ES-I3 (cell line): ENCODE results near the gene PDP2.

Source experiments
- H3K36me3 ChIP-seq: 2 replicates; pipeline ENCODE4 v1.6.1; 2013; ENCODE audit warnings: mild to moderate bottlenecking, low read length, control low read depth, moderate library complexity; ENCODE audit not compliant: insufficient read depth
- H3K4me1 ChIP-seq: 2 replicates; pipeline ENCODE4 v1.6.1; 2013; ENCODE audit warnings: mild to moderate bottlenecking, control low read depth, low read length; ENCODE audit not compliant: insufficient read depth
- H3K9ac ChIP-seq: 2 replicates; pipeline ENCODE4 v1.6.1; 2013; ENCODE audit warnings: low read depth, mild to moderate bottlenecking, low read length, moderate library complexity
- H3K9me3 ChIP-seq: 2 replicates; pipeline ENCODE4 v1.6.1; 2013; ENCODE audit warnings: mild to moderate bottlenecking, low read length, moderate library complexity; ENCODE audit not compliant: control insufficient read depth, insufficient read depth

PDP2 gene

GRCh38 chr16:66847533-66848067, 32.7 kb upstream of the PDP2 start:
- H3K4me1 ChIP-seq = no peaks in the 10 kb centered on the region; the same call in 1 of the 2 replicates
- H3K9me3 ChIP-seq = no peaks in the 10 kb centered on the region
- H3K9ac ChIP-seq = no peak overlapping the region
- no peaks in the 10 kb centered on the region for H3K36me3 ChIP-seq

- Histone ChIP-seq H3K9me3 (no peaks in the 10 kb centered on the region), H3K9ac (no peak overlapping the region), H3K36me3 (no peaks in the 10 kb centered on the region), H3K4me1 (no peaks in the 10 kb centered on the region; the same call in 1 of the 2 replicates)
Measured at GRCh38 chr16:66848172-66848571, 32.1 kb upstream of the PDP2 start.

- no peak overlapping the region for H3K9ac ChIP-seq
Measured at GRCh38 chr16:66849021-66849420, 31.3 kb upstream of the PDP2 start.

GRCh38 chr16:66849549-66849948, 30.8 kb upstream of the PDP2 start:
- Histone ChIP-seq H3K9me3 (no peaks in the 10 kb centered on the region), H3K4me1 (no peaks in the 10 kb centered on the region; the same call in 1 of the 2 replicates), H3K36me3 (no peaks in the 10 kb centered on the region), H3K9ac (no peak overlapping the region)

More at GRCh38 chr16:66849021-66849420, 31.3 kb upstream of the PDP2 start:
- Histone ChIP-seq H3K4me1 (no peaks in the 10 kb centered on the region; the same call in 1 of the 2 replicates), H3K36me3 (no peaks in the 10 kb centered on the region), H3K9me3 (no peaks in the 10 kb centered on the region)

GRCh38 chr16:66850115-66850815, 30.1 kb upstream of the PDP2 start:
- Histone ChIP-seq H3K36me3 (no peaks in the 10 kb centered on the region), H3K9me3 (no peaks in the 10 kb centered on the region), H3K9ac (no peak overlapping the region), H3K4me1 (no peaks in the 10 kb centered on the region; the same call in 1 of the 2 replicates)

- Histone ChIP-seq H3K9ac (no peak overlapping the region), H3K9me3 (no peaks in the 10 kb centered on the region), H3K36me3 (no peaks in the 10 kb centered on the region), H3K4me1 (no peaks in the 10 kb centered on the region)
Measured at GRCh38 chr16:66851166-66851964, 28.9 kb upstream of the PDP2 start.

- Histone ChIP-seq H3K9me3 (no peaks in the 10 kb centered on the region), H3K9ac (no peak overlapping the region), H3K36me3 (no peaks in the 10 kb centered on the region), H3K4me1 (no peaks in the 10 kb centered on the region)
Measured at GRCh38 chr16:66853261-66854139, 26.8 kb upstream of the PDP2 start.

- no peaks in the 10 kb centered on the region for H3K4me1 ChIP-seq
- no peaks in the 10 kb centered on the region for H3K9me3 ChIP-seq
- H3K36me3 ChIP-seq = no peaks in the 10 kb centered on the region
- H3K9ac ChIP-seq = no peak overlapping the region
Measured at GRCh38 chr16:66856184-66856730, 24.1 kb upstream of the PDP2 start.

- no peaks in the 10 kb centered on the region for H3K36me3 ChIP-seq
- H3K9me3 ChIP-seq = no peaks in the 10 kb centered on the region
- H3K9ac ChIP-seq = no peak overlapping the region
- H3K4me1 ChIP-seq = no peaks in the 10 kb centered on the region
Measured at GRCh38 chr16:66856801-66857200, 23.5 kb upstream of the PDP2 start.

GRCh38 chr16:66857437-66857836, 22.9 kb upstream of the PDP2 start:
- Histone ChIP-seq H3K9ac (no peak overlapping the region), H3K4me1 (no peaks in the 10 kb centered on the region), H3K36me3 (no peaks in the 10 kb centered on the region), H3K9me3 (no peaks in the 10 kb centered on the region)

- no peaks in the 10 kb centered on the region for H3K9me3 ChIP-seq
- H3K36me3 ChIP-seq = no peaks in the 10 kb centered on the region
- H3K4me1 ChIP-seq = no peaks in the 10 kb centered on the region
- H3K9ac ChIP-seq = no peak overlapping the region
Measured at GRCh38 chr16:66858740-66859396, 21.4 kb upstream of the PDP2 start.

- no peaks in the 10 kb centered on the region for H3K9me3 ChIP-seq
- H3K9ac ChIP-seq = no peak overlapping the region
- H3K4me1 ChIP-seq = no peaks in the 10 kb centered on the region
- H3K36me3 ChIP-seq = no peaks in the 10 kb centered on the region
Measured at GRCh38 chr16:66859397-66860068, 20.8 kb upstream of the PDP2 start.

GRCh38 chr16:66862023-66862520, 18.2 kb upstream of the PDP2 start:
- Histone ChIP-seq H3K9ac (no peak overlapping the region), H3K36me3 (no peaks in the 10 kb centered on the region), H3K9me3 (no peaks in the 10 kb centered on the region), H3K4me1 (no peaks in the 10 kb centered on the region)
